Activated B cell treated with CpG ODN at 0.5 μM for 24 hours (primary cell): Measurements from ENCODE around the gene PPP1R12C. TPM values are rescaled to one million over a fixed set of nuclear protein-coding genes. Genes with fewer than 3 reads are reported as not detected.
A peak's percentile ranks its signal among the peaks of the same experiment; 100 is the strongest.

Source experiments
- ATAC-seq: fragments of 200-7000 bp; cut with Tn5 transposase; one replicate; pipeline ENCODE4 v1.10.0; 2021; ENCODE audit warnings: low read depth, mild to moderate bottlenecking, moderate library complexity
- CTCF ChIA-PET: fragments of 350-600 bp; sonication (Branson Sonifier 250); formaldehyde crosslinking; loops from one replicate; lab custom pipeline; 2021; ENCODE audit warnings: antibody characterized with exemption; lab: Charles Lee
- POLR2A ChIA-PET: fragments of 350-600 bp; sonication (Branson Sonifier 250); formaldehyde crosslinking; loops from one replicate; lab custom pipeline; 2021; ENCODE audit warnings: antibody characterized with exemption; lab: Charles Lee
- DNase-seq: peaks from one replicate; pipeline ENCODE4 v3.0.0; 2022
- H3K27ac Mint-ChIP-seq: one replicate; pipeline ENCODE4 v1.8.0; 2020; ENCODE audit warnings: mixed read lengths
- H3K27me3 Mint-ChIP-seq: one replicate; pipeline ENCODE4 v1.8.0; 2021; ENCODE audit warnings: mixed read lengths
- H3K36me3 Mint-ChIP-seq: one replicate; pipeline ENCODE4 v1.8.0; 2021; ENCODE audit warnings: low read depth, mixed read lengths
- H3K4me1 Mint-ChIP-seq: one replicate; pipeline ENCODE4 v1.8.0; 2021; ENCODE audit warnings: mixed read lengths
- H3K4me3 Mint-ChIP-seq: one replicate; pipeline ENCODE4 v1.8.0; 2020; ENCODE audit warnings: mild to moderate bottlenecking, mixed read lengths
- H3K9me3 Mint-ChIP-seq: one replicate; pipeline ENCODE4 v1.8.0; 2020; ENCODE audit warnings: mixed read lengths
- CTCF ChIP-seq: fragments of 200-600 bp; IDR thresholded peaks from one replicate; pipeline ENCODE4 v1.8.0; 2022; ENCODE audit warnings: antibody characterized with exemption, mild to moderate bottlenecking
- intact Hi-C: fragments of 100-400 bp; cut with micrococcal nuclease; formaldehyde crosslinking; loops from one replicate; pipeline ENCODE4 v1.15.1; 2024
- total RNA-seq: library from RNA; stranded (reverse); gene quantifications from 2 replicates; pipeline ENCODE4 v1.2.3, GENCODE V29; 2022

PPP1R12C gene
- total RNA-seq, 1 donor from 2014 or later = 139 TPM

GRCh38 chr19:55086730-55087541 is 30.5 kb downstream of the PPP1R12C start:
- peaks cover 12% of the 10 kb centered on the region for H3K36me3 Mint-ChIP-seq
- intact Hi-C loops = loop anchor here (2.0 kb wide), 1 partner anchor 332 kb away; no protein-coding TSS in a partner anchor
- no peak overlapping the region for H3K27ac Mint-ChIP-seq
- peaks cover 31% of the 10 kb centered on the region for H3K4me1 Mint-ChIP-seq
- DNase-seq (peak; percentile 39), ATAC-seq (peak; percentile 52)
- H3K4me3 Mint-ChIP-seq = peak overlapping the region; percentile 69
- H3K27me3 Mint-ChIP-seq = peaks cover 49% of the 10 kb centered on the region
- ChIA-PET CTCF (no interaction called here), POLR2A (interaction anchor here (1.0 to 1.6 kb wide), 3 partner anchors 30 to 513 kb away, joined by 3 to 6 read pairs (median 3); partner anchors contain the start of genes FIZ1, PPP1R12C and PPP6R1)
- no peak for TF ChIP-seq CTCF
- H3K9me3 Mint-ChIP-seq = no peaks in the 10 kb centered on the region

DNA sequence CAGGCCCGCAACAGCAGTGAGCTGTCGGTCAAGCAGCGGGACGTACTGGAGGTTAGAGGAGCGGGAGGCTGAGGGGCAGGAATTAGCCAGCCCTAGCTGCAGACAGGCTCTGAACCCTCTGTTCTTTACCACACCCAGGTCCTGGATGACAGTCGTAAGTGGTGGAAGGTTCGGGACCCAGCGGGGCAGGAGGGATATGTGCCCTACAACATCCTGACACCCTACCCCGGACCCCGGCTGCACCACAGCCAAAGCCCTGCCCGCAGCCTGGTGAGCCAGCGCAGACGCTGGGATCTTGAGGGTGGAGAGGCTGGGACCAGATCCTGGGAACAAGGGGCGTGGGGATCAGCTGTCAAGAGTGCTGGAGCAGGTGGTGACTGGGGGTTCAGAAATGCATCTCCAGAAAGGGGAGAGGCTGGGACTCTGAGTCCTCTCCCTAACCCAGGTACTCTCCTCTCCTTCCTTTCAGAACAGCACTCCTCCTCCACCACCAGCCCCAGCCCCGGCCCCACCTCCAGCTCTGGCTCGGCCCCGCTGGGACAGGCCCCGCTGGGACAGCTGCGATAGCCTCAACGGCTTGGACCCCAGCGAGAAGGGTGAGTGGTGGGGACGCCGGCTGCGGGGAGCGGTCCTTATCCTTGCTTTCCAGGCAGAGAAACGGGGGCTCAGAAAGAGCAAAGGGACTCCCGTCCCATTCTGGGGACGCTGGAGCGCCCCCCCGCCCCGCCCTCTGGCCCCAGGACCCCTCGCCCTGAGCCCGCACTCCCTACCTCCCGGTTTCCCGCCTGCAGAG is 31.3 kb downstream of the PPP1R12C start:
- ChIA-PET CTCF (no interaction called here), POLR2A (interaction anchor here (1.0 to 1.6 kb wide), 3 partner anchors 31 to 513 kb away, joined by 3 to 6 read pairs (median 3); partner anchors contain the start of genes FIZ1, PPP1R12C and PPP6R1)
- Mint-ChIP-seq H3K27ac (no peak overlapping the region), H3K27me3 (peaks cover 50% of the 10 kb centered on the region), H3K36me3 (peaks cover 12% of the 10 kb centered on the region), H3K4me1 (peaks cover 37% of the 10 kb centered on the region), H3K9me3 (no peaks in the 10 kb centered on the region), H3K4me3 (no peak overlapping the region)
- DNase-seq (no peak), ATAC-seq (no peak)
- TF ChIP-seq CTCF = no peak
- intact Hi-C loops = loop anchor here (2.0 kb wide), 1 partner anchor 333 kb away; no protein-coding TSS in a partner anchor

DNA sequence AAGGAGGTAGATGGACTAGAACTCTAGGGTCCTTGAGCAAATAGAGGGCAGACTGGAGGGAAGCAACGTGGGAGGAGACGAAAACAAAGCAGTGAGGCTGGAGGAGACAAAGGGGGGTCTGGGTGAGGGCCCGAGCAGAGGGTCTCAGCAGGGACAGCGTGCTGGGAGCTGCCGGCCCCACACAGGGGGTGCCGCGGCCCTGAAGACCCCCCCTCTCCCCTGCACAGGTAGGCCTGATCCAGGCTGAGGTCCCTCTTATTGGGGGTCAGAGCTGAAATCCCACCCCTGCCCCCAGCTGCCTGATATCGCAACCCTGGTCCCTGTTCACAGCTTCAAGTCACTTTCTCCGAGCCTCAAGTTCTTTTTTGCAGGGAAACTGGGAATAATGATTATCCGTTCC is 33.0 kb downstream of the PPP1R12C start:
- peaks cover 50% of the 10 kb centered on the region for H3K4me1 Mint-ChIP-seq
- no peaks in the 10 kb centered on the region for H3K36me3 Mint-ChIP-seq
- no peak overlapping the region for H3K27ac Mint-ChIP-seq
- H3K27me3 Mint-ChIP-seq = peaks cover 58% of the 10 kb centered on the region
- intact Hi-C loops = loop anchor here (5.0 kb wide), 1 partner anchor 93 kb away; no protein-coding TSS in a partner anchor
- H3K4me3 Mint-ChIP-seq = no peak overlapping the region
- no peak for TF ChIP-seq CTCF
- CTCF ChIA-PET = no interaction called here
- no peak for DNase-seq
- POLR2A ChIA-PET = interaction anchor here (0.8 kb wide), 1 partner anchor 564 kb away, joined by 3 read pairs; the partner anchor contains the start of gene CCDC106
- no peaks in the 10 kb centered on the region for H3K9me3 Mint-ChIP-seq
- ATAC-seq = no peak

DNA sequence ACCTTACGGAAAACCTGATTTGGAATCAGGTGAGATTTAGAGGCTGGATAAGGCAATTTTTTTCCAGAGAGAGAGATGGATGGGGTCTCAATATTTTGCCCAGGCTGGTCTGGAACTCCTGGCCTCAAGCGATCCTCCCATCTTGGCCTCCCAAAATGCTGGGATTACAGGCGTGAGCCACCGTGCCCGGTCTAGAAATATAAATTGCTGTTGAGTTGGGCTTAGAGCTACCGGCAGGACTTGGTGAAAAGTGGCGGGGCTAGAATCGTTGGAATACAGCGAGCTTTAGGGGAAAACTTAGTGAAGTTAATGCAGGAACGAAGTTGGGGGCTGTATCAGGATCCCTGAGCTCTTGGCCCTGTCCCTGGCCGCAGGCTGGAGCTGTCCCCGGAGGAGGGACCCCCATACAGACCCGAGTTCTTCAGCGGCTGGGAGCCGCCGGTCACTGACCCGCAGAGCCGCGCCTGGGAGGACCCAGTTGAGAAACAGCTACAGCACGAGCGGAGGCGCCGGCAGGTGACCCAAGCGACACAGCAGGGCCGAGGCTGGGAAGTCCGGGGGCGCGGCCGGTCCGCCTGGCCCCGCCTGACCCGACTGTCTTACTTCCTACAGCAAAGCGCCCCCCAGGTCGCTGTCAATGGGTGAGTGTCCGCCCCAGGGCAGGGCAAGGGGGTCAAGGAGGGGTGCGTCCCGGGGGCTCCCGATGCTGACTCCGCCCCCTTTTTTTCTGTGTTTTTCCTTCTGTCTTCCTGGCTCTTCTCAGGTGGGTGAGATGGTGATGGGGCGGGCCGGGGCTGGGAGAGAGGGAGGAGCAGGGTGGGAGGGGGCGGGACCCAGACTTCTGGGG is 34.2 kb downstream of the PPP1R12C start:
- no peak for TF ChIP-seq CTCF
- Mint-ChIP-seq H3K9me3 (no peaks in the 10 kb centered on the region), H3K4me3 (no peak overlapping the region), H3K4me1 (peaks cover 46% of the 10 kb centered on the region), H3K27me3 (peaks cover 53% of the 10 kb centered on the region), H3K36me3 (no peaks in the 10 kb centered on the region), H3K27ac (no peak overlapping the region)
- ChIA-PET CTCF (no interaction called here), POLR2A (no interaction called here)
- ATAC-seq (no peak), DNase-seq (no peak)
- intact Hi-C loops = loop anchor here (5.0 kb wide), 1 partner anchor 94 kb away; no protein-coding TSS in a partner anchor
